H9 (cell line): Measurements from ENCODE around the gene EML5. TPM values are rescaled to one million over a fixed set of nuclear protein-coding genes. Genes with fewer than 3 reads are reported as not detected.

Source experiments
- DNase-seq: peaks from one replicate; pipeline ENCODE4 v3.0.0-alpha.2; 2017
- H2AFZ ChIP-seq: one replicate; pipeline ENCODE4 v1.6.1; 2013; ENCODE audit warnings: mild to moderate bottlenecking, low read length, control low read depth, moderate library complexity
- H2AK5ac ChIP-seq: 2 replicates; pipeline ENCODE4 v1.6.1; 2013; ENCODE audit warnings: low read length, control low read depth, mixed read lengths; ENCODE audit not compliant: insufficient read length
- H2BK120ac ChIP-seq: one replicate; pipeline ENCODE4 v1.6.1; 2013; ENCODE audit warnings: low read depth, mild to moderate bottlenecking, low read length, control low read depth, inconsistent platforms; ENCODE audit not compliant: poor library complexity, severe bottlenecking
- H2BK12ac ChIP-seq: 2 replicates; pipeline ENCODE4 v1.6.1; 2013; ENCODE audit warnings: low read length, control low read depth, mixed read lengths, low read depth; ENCODE audit not compliant: insufficient read length
- H2BK15ac ChIP-seq: 2 replicates; pipeline ENCODE4 v1.6.1; 2013; ENCODE audit warnings: low read depth, low read length, control low read depth
- H2BK20ac ChIP-seq: one replicate; pipeline ENCODE4 v1.6.1; 2013; ENCODE audit warnings: low read depth, mild to moderate bottlenecking, low read length, control low read depth, inconsistent platforms; ENCODE audit not compliant: poor library complexity, severe bottlenecking
- H2BK5ac ChIP-seq: 2 replicates; pipeline ENCODE4 v1.6.1; 2013; ENCODE audit warnings: low read length, control low read depth, mixed read lengths; ENCODE audit not compliant: insufficient read length
- H3K14ac ChIP-seq: 2 replicates; pipeline ENCODE4 v1.6.1; 2013; ENCODE audit warnings: low read length, control low read depth; ENCODE audit not compliant: insufficient read depth
- H3K18ac ChIP-seq: 2 replicates; pipeline ENCODE4 v1.6.1; 2013; ENCODE audit warnings: low read depth, mild to moderate bottlenecking, mixed read lengths, low read length, control low read depth; ENCODE audit not compliant: insufficient read length
- H3K23ac ChIP-seq: 2 replicates; pipeline ENCODE4 v1.6.1; 2013; ENCODE audit warnings: low read length, control low read depth, mixed read lengths, low read depth; ENCODE audit not compliant: insufficient read length
- H3K23me2 ChIP-seq: 2 replicates; pipeline ENCODE4 v1.6.1; 2013; ENCODE audit warnings: low read depth, mild to moderate bottlenecking, mixed read lengths, low read length, control low read depth; ENCODE audit not compliant: insufficient read length, poor library complexity, severe bottlenecking
- H3K27ac ChIP-seq: 2 replicates; pipeline ENCODE4 v1.5.1; 2013; ENCODE audit warnings: low read length, control low read depth, mixed read lengths, low read depth; ENCODE audit not compliant: insufficient read length
- H3K27me3 ChIP-seq: 2 replicates; pipeline ENCODE4 v1.6.1; 2013; ENCODE audit warnings: low read length, control low read depth, inconsistent platforms; ENCODE audit not compliant: insufficient read depth
- H3K4ac ChIP-seq: 2 replicates; pipeline ENCODE4 v1.6.1; 2013; ENCODE audit warnings: low read depth, mild to moderate bottlenecking, control low read depth, inconsistent platforms, low read length, moderate library complexity
- H3K4me1 ChIP-seq: 2 replicates; pipeline ENCODE4 v1.6.1; 2013; ENCODE audit warnings: low read length, control low read depth, inconsistent platforms; ENCODE audit not compliant: insufficient read depth
- H3K4me2 ChIP-seq: 2 replicates; pipeline ENCODE4 v1.6.1; 2013; ENCODE audit warnings: low read length, control low read depth, mixed read lengths; ENCODE audit not compliant: insufficient read length, insufficient read depth
- H3K56ac ChIP-seq: 2 replicates; pipeline ENCODE4 v1.6.1; 2013; ENCODE audit warnings: low read depth, mild to moderate bottlenecking, mixed read lengths, low read length, control low read depth; ENCODE audit not compliant: insufficient read length
- H3K79me1 ChIP-seq: 2 replicates; pipeline ENCODE4 v1.6.1; 2013; ENCODE audit warnings: low read depth, mild to moderate bottlenecking, moderate library complexity, low read length, control low read depth, inconsistent platforms; ENCODE audit not compliant: insufficient read depth, poor library complexity, severe bottlenecking
- H3K79me2 ChIP-seq: 2 replicates; pipeline ENCODE4 v1.6.1; 2013; ENCODE audit warnings: low read length, control low read depth, inconsistent platforms; ENCODE audit not compliant: insufficient read depth
- H3K9ac ChIP-seq: 2 replicates; pipeline ENCODE4 v1.6.1; 2013; ENCODE audit warnings: low read length, control low read depth, mixed read lengths; ENCODE audit not compliant: insufficient read length; ENCODE audit errors: extremely low read depth
- H3K9me3 ChIP-seq: one replicate; pipeline ENCODE4 v1.6.1; 2013; ENCODE audit warnings: low read depth, low read length, inconsistent platforms; ENCODE audit not compliant: control insufficient read depth
- H3T11ph ChIP-seq: one replicate; pipeline ENCODE4 v1.6.1; 2013; ENCODE audit warnings: mild to moderate bottlenecking, low read length, control low read depth, inconsistent platforms
- H4K20me1 ChIP-seq: one replicate; pipeline ENCODE4 v1.6.1; 2013; ENCODE audit not compliant: control insufficient read depth, insufficient read length, insufficient read depth
- H4K5ac ChIP-seq: 2 replicates; pipeline ENCODE4 v1.6.1; 2013; ENCODE audit warnings: low read depth, mild to moderate bottlenecking, mixed read lengths, low read length, control low read depth; ENCODE audit not compliant: insufficient read length
- H4K8ac ChIP-seq: replicated peaks from 2 replicates; pipeline ENCODE4 v1.6.1; 2013; ENCODE audit warnings: low read length, control low read depth, mixed read lengths, low read depth; ENCODE audit not compliant: insufficient read length
- H4K91ac ChIP-seq: 2 replicates; pipeline ENCODE4 v1.6.1; 2013; ENCODE audit warnings: low read depth, mild to moderate bottlenecking, moderate library complexity, mixed read lengths, low read length, control low read depth; ENCODE audit not compliant: insufficient read length
- H3K27ac Mint-ChIP-seq, 3 experiments: 2 replicates in 2 of 3; 3 replicates in 1 of 3; pipeline ENCODE4 v1.8.0; 2020 to 2021; ENCODE audit warnings: mixed read lengths in 3 of 3, mild to moderate bottlenecking in 1 of 3, moderate library complexity in 1 of 3
- H3K27me3 Mint-ChIP-seq: 2 replicates; pipeline ENCODE4 v1.8.0; 2021; ENCODE audit warnings: low read depth, mild to moderate bottlenecking, moderate library complexity, mixed read lengths
- H3K36me3 Mint-ChIP-seq, 3 experiments: 2 replicates in 2 of 3; 3 replicates in 1 of 3; pipeline ENCODE4 v1.8.0; 2020 to 2021; ENCODE audit warnings: low read depth in 3 of 3, mixed read lengths in 3 of 3; ENCODE audit not compliant: insufficient read depth in 1 of 3
- H3K4me1 Mint-ChIP-seq, 2 experiments: 2 replicates each; pipeline ENCODE4 v1.8.0; 2020; ENCODE audit warnings: mixed read lengths in 2 of 2
- H3K4me3 Mint-ChIP-seq, 2 experiments: 2 replicates in 1 of 2; 3 replicates in 1 of 2; pipeline ENCODE4 v1.8.0; 2020 to 2021; ENCODE audit warnings: mild to moderate bottlenecking in 2 of 2, mixed read lengths in 2 of 2, moderate library complexity in 1 of 2
- H3K9me3 Mint-ChIP-seq, 2 experiments: 2 replicates in 1 of 2; 3 replicates in 1 of 2; pipeline ENCODE4 v1.8.0; 2020; ENCODE audit warnings: mild to moderate bottlenecking in 2 of 2, mixed read lengths in 2 of 2, moderate library complexity in 1 of 2
- WGBS: extraction: QIAGEN DNeasy Blood & Tissue Kit; methylation state at CpG from one replicate; pipeline ENCODE4 v1.1.7; 2013; ENCODE audit warnings: missing lambda C conversion rate, low lambda C conversion rate, mixed read lengths; ENCODE audit not compliant: insufficient read length; ENCODE audit errors: extremely low coverage; 5-methylcytosine and 5-hydroxymethylcytosine counted together
- total RNA-seq: library from RNA; stranded (reverse); gene quantifications from 2 replicates; pipeline ENCODE4 v1.2.1, GENCODE V29; 2021
- TF ChIP-seq, protein P1 (sequence below): fragments of 200-600 bp; sonication (generic); conservative IDR thresholded peaks from 3 replicates; pipeline ENCODE4 v1.8.0; 2021; ENCODE audit warnings: antibody characterized with exemption, mild to moderate bottlenecking

Gene EML5
- total RNA-seq, 1 experiment from 2014 or later, result 0.81 TPM

DNA sequence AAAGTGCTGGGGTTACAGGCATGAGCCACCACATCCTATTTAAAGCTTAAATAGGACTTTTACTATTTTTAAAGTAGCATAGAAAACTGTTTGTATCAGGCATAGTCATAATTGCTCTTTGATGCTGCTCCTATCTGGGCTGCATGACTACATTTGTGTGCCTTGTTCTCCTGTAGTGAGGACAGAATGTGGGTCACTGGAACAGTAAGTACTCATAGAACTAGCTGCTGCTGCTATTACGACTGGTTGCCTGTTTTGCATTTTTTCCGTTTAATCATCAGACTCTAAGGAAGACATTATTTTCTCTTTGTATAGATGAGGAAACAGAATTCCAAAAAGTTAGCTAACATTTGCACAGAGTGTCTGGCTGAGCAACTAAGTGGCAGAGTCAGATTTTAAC, 187.2 kb downstream of the EML5 start:
- Mint-ChIP-seq H3K4me1 (peaks cover 0 to 14% of the 10 kb centered on the region in 2 experiments; a peak in 2 of 4 replicates), H3K27me3 (no peaks in the 10 kb centered on the region), H3K9me3 (peaks cover 0 to 11% of the 10 kb centered on the region in 2 experiments; a peak in 1 of 5 replicates), H3K36me3 (peaks cover 53 to 95% (median 94%) of the 10 kb centered on the region in 3 experiments), H3K27ac (no peak overlapping the region), H3K4me3 (no peak overlapping the region)
- H3K23ac ChIP-seq, result no peak overlapping the region
- no peaks in the 10 kb centered on the region; the same call in 1 of the 2 replicates for H3K4me1 ChIP-seq
- no peaks in the 10 kb centered on the region for H3K79me1 ChIP-seq
- no peak overlapping the region for H3K18ac ChIP-seq
- no peak for DNase-seq
- no peak overlapping the region for H3K14ac ChIP-seq
- WGBS, result no CpG with 5 or more reads among the region's 2 CpGs
- no peak overlapping the region for H2AK5ac ChIP-seq
- no peak overlapping the region for H4K91ac ChIP-seq
- H4K20me1 ChIP-seq, result no peaks in the 10 kb centered on the region
- H4K5ac ChIP-seq, result no peak overlapping the region
- H2BK15ac ChIP-seq, result no peak overlapping the region
- no peak overlapping the region for H3K4ac ChIP-seq
- no peak overlapping the region for H2BK120ac ChIP-seq
- H4K8ac ChIP-seq, result no peak overlapping the region
- no peaks in the 10 kb centered on the region for H3K9me3 ChIP-seq
- no peak overlapping the region for H2BK20ac ChIP-seq
- TF ChIP-seq, protein P1, sequence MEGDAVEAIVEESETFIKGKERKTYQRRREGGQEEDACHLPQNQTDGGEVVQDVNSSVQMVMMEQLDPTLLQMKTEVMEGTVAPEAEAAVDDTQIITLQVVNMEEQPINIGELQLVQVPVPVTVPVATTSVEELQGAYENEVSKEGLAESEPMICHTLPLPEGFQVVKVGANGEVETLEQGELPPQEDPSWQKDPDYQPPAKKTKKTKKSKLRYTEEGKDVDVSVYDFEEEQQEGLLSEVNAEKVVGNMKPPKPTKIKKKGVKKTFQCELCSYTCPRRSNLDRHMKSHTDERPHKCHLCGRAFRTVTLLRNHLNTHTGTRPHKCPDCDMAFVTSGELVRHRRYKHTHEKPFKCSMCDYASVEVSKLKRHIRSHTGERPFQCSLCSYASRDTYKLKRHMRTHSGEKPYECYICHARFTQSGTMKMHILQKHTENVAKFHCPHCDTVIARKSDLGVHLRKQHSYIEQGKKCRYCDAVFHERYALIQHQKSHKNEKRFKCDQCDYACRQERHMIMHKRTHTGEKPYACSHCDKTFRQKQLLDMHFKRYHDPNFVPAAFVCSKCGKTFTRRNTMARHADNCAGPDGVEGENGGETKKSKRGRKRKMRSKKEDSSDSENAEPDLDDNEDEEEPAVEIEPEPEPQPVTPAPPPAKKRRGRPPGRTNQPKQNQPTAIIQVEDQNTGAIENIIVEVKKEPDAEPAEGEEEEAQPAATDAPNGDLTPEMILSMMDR, result no peak
- H3K79me2 ChIP-seq, result no peaks in the 10 kb centered on the region
- H3K9ac ChIP-seq, result no peak overlapping the region
- H3K27ac ChIP-seq, result no peak overlapping the region
- no peak overlapping the region for H2BK5ac ChIP-seq
- H3T11ph ChIP-seq, result no peak overlapping the region
- no peak overlapping the region for H2AFZ ChIP-seq
- H3K27me3 ChIP-seq, result no peaks in the 10 kb centered on the region
- H3K23me2 ChIP-seq, result no peaks in the 10 kb centered on the region
- H3K4me2 ChIP-seq, result no peak overlapping the region
- H2BK12ac ChIP-seq, result no peak overlapping the region
- no peak overlapping the region for H3K56ac ChIP-seq
